ENCODE results near the gene KCNK7. TPM values are rescaled to one million over a fixed set of nuclear protein-coding genes. Genes with fewer than 3 reads are reported as not detected.

Gene KCNK7
- total RNA-seq, 1 donor from 2014 or later: 0.58 TPM

- peak; percentile 29 for DNase-seq (ENCODE audit: extremely low read depth, low read depth, low spot score)
Observed at GRCh38 chr11:65611758-65612603, 16.4 kb upstream of the KCNK7 start.

- DNase-seq (ENCODE audit: extremely low read depth, low read depth, low spot score): peak; percentile 22
Observed at GRCh38 chr11:65611028-65611757, 15.6 kb upstream of the KCNK7 start.

- DNase-seq (ENCODE audit: extremely low read depth, low read depth, low spot score): no peak
Observed at GRCh38 chr11:65610404-65610803, 14.8 kb upstream of the KCNK7 start.

GRCh38 chr11:65609665-65610064 lies 14.1 kb upstream of the KCNK7 start:
- no peak for DNase-seq (ENCODE audit: extremely low read depth, low read depth, low spot score)

GRCh38 chr11:65609229-65609628 lies 13.6 kb upstream of the KCNK7 start:
- DNase-seq (ENCODE audit: extremely low read depth, low read depth, low spot score): no peak

- DNase-seq (ENCODE audit: extremely low read depth, low read depth, low spot score): no peak
Observed at GRCh38 chr11:65607614-65608426, 12.2 kb upstream of the KCNK7 start.

GRCh38 chr11:65606876-65607613 lies 11.4 kb upstream of the KCNK7 start:
- peak; percentile 47 for DNase-seq (ENCODE audit: extremely low read depth, low read depth, low spot score)

- DNase-seq (ENCODE audit: extremely low read depth, low read depth, low spot score): no peak
Observed at GRCh38 chr11:65604258-65604657, 8.7 kb upstream of the KCNK7 start.

GRCh38 chr11:65599955-65600246 lies 4.3 kb upstream of the KCNK7 start:
- DNase-seq (ENCODE audit: extremely low read depth, low read depth, low spot score): no peak

GRCh38 chr11:65599216-65599954 lies 3.8 kb upstream of the KCNK7 start:
- DNase-seq (ENCODE audit: extremely low read depth, low read depth, low spot score): no peak

GRCh38 chr11:65598258-65598699 lies 2.7 kb upstream of the KCNK7 start:
- no peak for DNase-seq (ENCODE audit: extremely low read depth, low read depth, low spot score)

- no peak for DNase-seq (ENCODE audit: extremely low read depth, low read depth, low spot score)
Observed at GRCh38 chr11:65596520-65596919, 920 bp upstream of the KCNK7 start.

- DNase-seq (ENCODE audit: extremely low read depth, low read depth, low spot score): no peak
Observed at GRCh38 chr11:65595131-65595530, 469 bp downstream of the KCNK7 start.

GRCh38 chr11:65593518-65594414 lies 1.8 kb downstream of the KCNK7 start:
- DNase-seq (ENCODE audit: extremely low read depth, low read depth, low spot score): no peak

GRCh38 chr11:65592858-65593517 lies 2.6 kb downstream of the KCNK7 start:
- DNase-seq (ENCODE audit: extremely low read depth, low read depth, low spot score): no peak

GRCh38 chr11:65591939-65592857 lies 3.4 kb downstream of the KCNK7 start:
- DNase-seq (ENCODE audit: extremely low read depth, low read depth, low spot score): no peak

- no peak for DNase-seq (ENCODE audit: extremely low read depth, low read depth, low spot score)
Observed at GRCh38 chr11:65590240-65590738, 5.3 kb downstream of the KCNK7 start.
